GM12875 (cell line): ENCODE data around the gene ZBTB17.
"Not testable (repeated sequence)": the region's sequence is repeated elsewhere in the genome, so short reads cannot be mapped to it uniquely, and the experiment has no call there.

ENCODE experiments used
- H3K4me3 ChIP-seq: one replicate; pipeline ENCODE4 v1.5.1; 2011; ENCODE audit warnings: low read depth, low read length, control low read depth
- CTCF ChIP-seq: IDR thresholded peaks from 2 replicates; pipeline ENCODE4 v1.5.1; 2011; ENCODE audit warnings: low read depth, mild to moderate bottlenecking, control low read depth, inconsistent platforms, low read length, moderate library complexity, borderline replicate concordance; ENCODE audit not compliant: insufficient read depth

Gene ZBTB17

DNA sequence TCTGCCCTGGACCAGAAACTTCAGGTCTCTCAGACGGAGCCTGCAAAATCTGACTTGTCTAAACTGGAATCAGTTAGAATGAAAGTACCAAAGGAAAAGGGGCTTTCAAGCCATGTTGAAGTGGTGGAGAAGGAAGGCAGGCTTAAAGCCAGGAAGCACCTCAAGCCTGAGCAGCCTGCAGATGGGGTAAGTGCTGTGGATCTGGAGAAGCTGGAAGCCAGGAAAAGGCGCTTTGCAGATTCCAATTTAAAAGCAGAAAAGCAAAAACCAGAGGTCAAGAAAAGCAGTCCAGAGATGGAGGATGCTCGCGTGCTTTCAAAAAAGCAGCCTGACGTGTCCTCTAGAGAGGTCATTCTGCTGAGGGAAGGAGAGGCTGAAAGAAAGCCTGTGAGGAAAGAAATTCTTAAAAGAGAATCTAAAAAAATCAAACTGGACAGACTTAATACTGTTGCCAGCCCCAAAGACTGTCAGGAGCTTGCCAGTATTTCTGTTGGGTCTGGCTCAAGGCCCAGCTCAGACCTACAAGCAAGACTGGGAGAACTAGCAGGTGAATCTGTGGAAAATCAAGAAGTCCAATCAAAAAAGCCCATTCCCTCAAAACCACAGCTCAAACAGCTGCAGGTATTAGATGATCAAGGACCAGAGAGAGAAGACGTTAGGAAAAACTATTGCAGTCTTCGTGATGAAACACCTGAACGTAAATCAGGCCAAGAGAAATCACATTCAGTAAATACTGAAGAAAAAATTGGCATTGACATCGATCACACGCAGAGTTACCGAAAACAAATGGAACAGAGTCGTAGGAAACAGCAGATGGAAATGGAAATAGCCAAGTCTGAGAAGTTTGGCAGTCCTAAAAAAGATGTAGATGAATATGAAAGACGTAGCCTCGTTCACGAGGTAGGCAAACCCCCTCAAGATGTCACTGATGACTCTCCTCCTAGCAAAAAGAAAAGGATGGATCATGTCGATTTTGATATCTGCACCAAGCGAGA is 46.6 kb downstream of the ZBTB17 start:
- no peak overlapping the region for H3K4me3 ChIP-seq
- TF ChIP-seq CTCF, result no peak

- H3K4me3 ChIP-seq, result not testable (repeated sequence)
Measured at GRCh38 chr1:15926448-15926847, 49.5 kb downstream of the ZBTB17 start.

- H3K4me3 ChIP-seq, result no peak overlapping the region
- TF ChIP-seq CTCF, result no peak
Measured at GRCh38 chr1:15923241-15923640, 52.7 kb downstream of the ZBTB17 start.

- TF ChIP-seq CTCF, result no peak
- no peak overlapping the region for H3K4me3 ChIP-seq
Measured at GRCh38 chr1:15918962-15919715, 56.8 kb downstream of the ZBTB17 start.

DNA sequence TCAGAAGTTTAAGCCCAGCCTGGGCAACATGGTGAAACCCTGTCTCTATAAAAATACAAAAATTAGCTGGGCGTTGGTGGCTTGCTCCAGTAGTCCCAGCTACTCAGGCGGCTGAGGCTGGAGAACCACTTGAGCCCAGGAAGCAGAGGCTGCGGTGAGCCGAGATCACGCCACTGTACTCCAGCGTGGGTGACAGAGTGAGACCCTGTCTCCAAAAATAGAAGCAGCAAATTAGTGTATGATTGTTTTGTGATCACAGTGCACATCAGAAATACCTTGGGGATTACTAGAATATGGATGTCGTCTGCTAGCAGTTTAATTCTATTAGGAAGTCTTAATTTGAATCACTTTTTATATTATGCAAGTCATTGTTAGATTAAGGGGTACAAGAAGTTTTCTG is 59.0 kb downstream of the ZBTB17 start:
- no peak for TF ChIP-seq CTCF
- no peak overlapping the region for H3K4me3 ChIP-seq

- H3K4me3 ChIP-seq, result no peak overlapping the region
- no peak for TF ChIP-seq CTCF
Measured at GRCh38 chr1:15916417-15916816, 59.5 kb downstream of the ZBTB17 start.

- H3K4me3 ChIP-seq, result no peak overlapping the region
- TF ChIP-seq CTCF, result no peak
Measured at GRCh38 chr1:15915991-15916390, 59.9 kb downstream of the ZBTB17 start.

DNA sequence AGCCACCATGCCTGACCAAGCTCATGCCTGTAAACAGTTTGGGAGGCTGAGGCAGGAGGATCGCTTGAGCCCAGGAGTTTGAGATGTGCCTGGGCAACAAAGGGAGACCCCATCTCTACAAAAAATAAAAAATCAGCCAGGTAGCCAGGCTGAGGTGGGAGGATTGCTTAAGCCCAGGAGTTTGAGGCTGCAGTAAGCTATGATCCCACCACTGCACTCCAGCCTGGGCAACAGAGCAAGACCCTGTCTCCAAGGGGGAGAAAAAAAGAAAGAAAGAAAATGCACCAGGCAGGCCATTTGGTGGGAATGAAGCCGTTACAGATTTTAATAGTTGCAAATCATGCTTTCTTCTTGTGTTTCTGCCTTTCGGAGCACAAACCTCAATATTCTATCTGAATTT is 62.3 kb downstream of the ZBTB17 start:
- H3K4me3 ChIP-seq, result not testable (repeated sequence)
